DMS114 treated with DMSO at 0.1 percent for 48 hours (cell line): ENCODE measurements around the gene TM9SF4.
"Not testable (repeated sequence)": the region's sequence is repeated elsewhere in the genome, so short reads cannot be mapped to it uniquely, and the experiment has no call there.

Source experiments
- DNase-seq: peaks from one replicate; lab custom pipeline; 2025; ENCODE audit not compliant: unreplicated experiment; lab: John Stamatoyannopoulos, UW

The TM9SF4 gene

GRCh38 chr20:32091888-32092346, 17.6 kb upstream of the TM9SF4 start:
- peak; percentile 31 for DNase-seq

GRCh38 chr20:32098786-32099185, 10.7 kb upstream of the TM9SF4 start:
- no peak for DNase-seq

GRCh38 chr20:32108814-32109391, 611 bp upstream of the TM9SF4 start:
- no peak for DNase-seq

- DNase-seq, result no peak
These were observed 725 bp downstream of the TM9SF4 start for GRCh38 chr20:32110173-32110704.

GRCh38 chr20:32110727-32111126, 1.2 kb downstream of the TM9SF4 start:
- DNase-seq, result no peak

- DNase-seq, result no peak
These were observed 1.7 kb downstream of the TM9SF4 start for GRCh38 chr20:32111156-32111686.

GRCh38 chr20:32111753-32112152, 2.2 kb downstream of the TM9SF4 start:
- DNase-seq, result no peak

GRCh38 chr20:32112841-32113240, 3.3 kb downstream of the TM9SF4 start:
- no peak for DNase-seq

- no peak for DNase-seq
These were observed 4.2 kb downstream of the TM9SF4 start for GRCh38 chr20:32113591-32114260.

- no peak for DNase-seq
These were observed 4.9 kb downstream of the TM9SF4 start for GRCh38 chr20:32114305-32114960.

GRCh38 chr20:32115211-32115767, 5.8 kb downstream of the TM9SF4 start:
- no peak for DNase-seq

- DNase-seq, result no peak
These were observed 6.6 kb downstream of the TM9SF4 start for GRCh38 chr20:32116079-32116521.

- DNase-seq, result not testable (repeated sequence)
These were observed 7.3 kb downstream of the TM9SF4 start for GRCh38 chr20:32116796-32117195.

GRCh38 chr20:32118427-32118826, 8.9 kb downstream of the TM9SF4 start:
- not testable (repeated sequence) for DNase-seq

GRCh38 chr20:32119734-32120133, 10.2 kb downstream of the TM9SF4 start:
- DNase-seq, result no peak

GRCh38 chr20:32121908-32122307, 12.4 kb downstream of the TM9SF4 start:
- DNase-seq, result not testable (repeated sequence)

GRCh38 chr20:32123088-32123487, 13.6 kb downstream of the TM9SF4 start:
- DNase-seq, result no peak

- DNase-seq, result no peak
These were observed 15.5 kb downstream of the TM9SF4 start for GRCh38 chr20:32124916-32125454.

- DNase-seq, result no peak
These were observed 16.0 kb downstream of the TM9SF4 start for GRCh38 chr20:32125506-32125905.

- DNase-seq, result no peak
These were observed 17.4 kb downstream of the TM9SF4 start for GRCh38 chr20:32126919-32127318.

GRCh38 chr20:32127347-32127746, 17.8 kb downstream of the TM9SF4 start:
- no peak for DNase-seq
